Colon (tissue), 2 donors: ENCODE results near the gene SEMA3C.
A peak's percentile ranks its signal among the peaks of the same experiment; 100 is the strongest.

Source experiments
- FAIRE-seq: peaks from 2 replicates; lab custom pipeline; 2012; peaks lifted over from hg19 to GRCh38; lab: Jason Lieb, UNC
- donor health status: control.
- donor health status: control.

The SEMA3C gene

GRCh38 chr7:80775897-80776296 lies 143.0 kb downstream of the SEMA3C start:
- FAIRE-seq = no peak

GRCh38 chr7:80775482-80775881 lies 143.4 kb downstream of the SEMA3C start:
- no peak for FAIRE-seq

- FAIRE-seq = peak; percentile 36
Measured at GRCh38 chr7:80774843-80775242, 144.0 kb downstream of the SEMA3C start.

GRCh38 chr7:80773787-80774508 lies 144.9 kb downstream of the SEMA3C start:
- peak; percentile 5 for FAIRE-seq

- no peak for FAIRE-seq
Measured at GRCh38 chr7:80772347-80772993, 146.4 kb downstream of the SEMA3C start.

- FAIRE-seq = no peak
Measured at GRCh38 chr7:80771523-80771922, 147.3 kb downstream of the SEMA3C start.

- FAIRE-seq = no peak
Measured at GRCh38 chr7:80770675-80771081, 148.2 kb downstream of the SEMA3C start.

GRCh38 chr7:80770061-80770460 lies 148.8 kb downstream of the SEMA3C start:
- FAIRE-seq = no peak

GRCh38 chr7:80768756-80769155 lies 150.1 kb downstream of the SEMA3C start:
- FAIRE-seq = no peak

GRCh38 chr7:80767654-80768053 lies 151.2 kb downstream of the SEMA3C start:
- no peak for FAIRE-seq

GRCh38 chr7:80766724-80767123 lies 152.1 kb downstream of the SEMA3C start:
- FAIRE-seq = no peak

GRCh38 chr7:80764132-80764531 lies 154.7 kb downstream of the SEMA3C start:
- FAIRE-seq = no peak

- FAIRE-seq = no peak
Measured at GRCh38 chr7:80763704-80764103, 155.1 kb downstream of the SEMA3C start.

GRCh38 chr7:80763289-80763688 lies 155.6 kb downstream of the SEMA3C start:
- no peak for FAIRE-seq

- no peak for FAIRE-seq
Measured at GRCh38 chr7:80760292-80760691, 158.6 kb downstream of the SEMA3C start.

GRCh38 chr7:80752954-80753690 lies 165.7 kb downstream of the SEMA3C start:
- FAIRE-seq = no peak

GRCh38 chr7:80749270-80749669 lies 169.6 kb downstream of the SEMA3C start:
- FAIRE-seq = no peak

GRCh38 chr7:80748363-80749042 lies 170.3 kb downstream of the SEMA3C start:
- no peak for FAIRE-seq

GRCh38 chr7:80740778-80741545 lies 177.9 kb downstream of the SEMA3C start:
- no peak for FAIRE-seq

- no peak for FAIRE-seq
Measured at GRCh38 chr7:80736371-80737125, 182.3 kb downstream of the SEMA3C start.

- no peak for FAIRE-seq
Measured at GRCh38 chr7:80735330-80735729, 183.5 kb downstream of the SEMA3C start.
